Right cardiac atrium (tissue), 5 donors: ENCODE results near the gene ATG7. TPM values are rescaled to one million over a fixed set of nuclear protein-coding genes. Genes with fewer than 3 reads are reported as not detected.
"Not testable (repeated sequence)": the region's sequence is repeated elsewhere in the genome, so short reads cannot be mapped to it uniquely, and the experiment has no call there.

ENCODE experiments used
- ATAC-seq, 2 donors: fragments of 200-7000 bp; cut with Tn5 transposase; one replicate each; pipeline versions ENCODE4 v1.8.0 to v1.9.1; 2020; ENCODE audit warnings: moderate library complexity in 2 of 2, mild to moderate bottlenecking in 1 of 2
- DNase-seq, 3 donors: peaks; one replicate each; pipeline ENCODE4 v3.0.0-alpha.2; 2020
- H3K27ac ChIP-seq: one replicate; pipeline ENCODE4 v1.5.1; 2013; ENCODE audit warnings: mild to moderate bottlenecking, low read length, control low read depth, moderate library complexity
- H3K27me3 ChIP-seq: one replicate; pipeline ENCODE4 v1.6.1; 2013; ENCODE audit not compliant: control insufficient read depth, insufficient read depth
- H3K4me1 ChIP-seq: one replicate; pipeline ENCODE4 v1.6.1; 2013; ENCODE audit warnings: low read length; ENCODE audit not compliant: control insufficient read depth, insufficient read depth
- H3K4me3 ChIP-seq: one replicate; pipeline ENCODE4 v1.5.1; 2013; ENCODE audit warnings: low read length, control low read depth
- H3K9me3 ChIP-seq: one replicate; pipeline ENCODE4 v1.6.1; 2013; ENCODE audit warnings: low read length; ENCODE audit not compliant: control insufficient read depth
- WGBS: extraction: QIAGEN DNeasy Blood & Tissue Kit; methylation state at CpG from one replicate; pipeline ENCODE4 v1.1.7; 2013; 5-methylcytosine and 5-hydroxymethylcytosine counted together
- intact Hi-C, 4 donors: fragments of 100-400 bp; cut with DNase I; formaldehyde crosslinking; loops; one replicate each; pipeline versions ENCODE4 v1.11.0 to v1.14.0; 2022 to 2023
- polyA plus RNA-seq: library from polyadenylated mRNA; stranded (reverse); fragments of 200-250 nt; gene quantifications from one replicate; pipeline ENCODE4 v1.2.3, GENCODE V29; 2013
- total RNA-seq, 4 donors: library from RNA; stranded (reverse); fragmentation: NEBNext Ultra II Directional; extraction: Animal tissue kit (Norgen Biotek cat#: 25700); gene quantifications; one replicate each; pipeline ENCODE4 v1.2.1, GENCODE V29; 2021
- donor health status: healthy with polysubstance abuse.
- donor health status: DM: no; HTN: yes; CAD: no.
- donor health status: DM: no; HTN: no; CAD: no.
- donor health status: DM: no; HTN: yes; CAD: no; lungs with severe emphysema.
- donor health status: DM: yes; HTN: yes; CAD: no.

ATG7 gene
- total and polyA plus RNA-seq, 5 donors: 5.9 to 22.3 (median 19.6) TPM

DNA sequence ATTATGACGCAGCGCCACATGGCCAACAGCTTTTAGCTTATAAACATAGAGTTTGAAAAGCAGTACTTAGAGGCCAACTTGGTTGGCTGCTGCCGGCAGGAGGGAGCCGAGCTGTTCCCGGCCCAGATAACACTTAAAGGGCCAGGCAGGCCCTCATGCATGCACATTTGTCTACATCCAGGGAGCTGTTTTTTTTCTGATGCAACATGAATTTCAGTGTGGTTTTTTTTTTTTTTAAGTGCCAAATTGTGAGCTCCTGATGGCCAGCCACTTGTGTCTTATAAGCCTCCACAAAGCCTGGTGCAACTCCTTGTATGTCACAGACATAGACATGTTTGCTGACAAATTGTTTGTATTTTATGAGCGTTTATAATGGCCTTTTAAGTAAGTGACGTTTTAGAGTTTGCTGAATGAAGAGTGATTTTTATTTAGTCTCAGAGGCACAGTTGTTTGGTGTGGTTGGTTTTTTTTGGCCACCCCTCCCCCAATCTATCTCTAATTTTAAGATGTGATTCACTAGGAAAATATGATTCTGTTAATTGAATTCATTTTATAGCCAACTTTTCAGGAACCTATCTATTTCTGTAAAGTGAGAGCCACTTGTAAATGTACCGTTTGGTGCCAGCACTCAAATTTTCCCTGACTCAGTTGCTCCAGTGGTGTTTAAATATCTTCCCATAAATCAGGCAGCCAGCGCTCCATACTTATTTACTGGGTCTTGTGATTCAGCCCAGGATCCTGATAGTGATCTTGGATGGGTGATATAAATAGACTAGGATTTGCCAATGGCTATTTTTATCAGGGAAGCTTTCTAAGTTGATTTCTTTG is 237.2 kb downstream of the ATG7 start:
- H3K27me3 ChIP-seq: no peaks in the 10 kb centered on the region
- H3K4me3 ChIP-seq: peak overlapping the region; percentile 3
- DNase-seq: peak; percentile 83 to 93 (median 90)
- ATAC-seq: peak; percentile 94 to 96
- no peaks in the 10 kb centered on the region for H3K9me3 ChIP-seq
- intact Hi-C loops: no loop called here
- 12% methylated on average over 9 of the region's 9 CpGs for WGBS
- peaks cover 19% of the 10 kb centered on the region for H3K4me1 ChIP-seq
- peak overlapping the region; percentile 66 for H3K27ac ChIP-seq

GRCh38 chr3:11510001-11510340 is 237.8 kb downstream of the ATG7 start:
- intact Hi-C loops: no loop called here

DNA sequence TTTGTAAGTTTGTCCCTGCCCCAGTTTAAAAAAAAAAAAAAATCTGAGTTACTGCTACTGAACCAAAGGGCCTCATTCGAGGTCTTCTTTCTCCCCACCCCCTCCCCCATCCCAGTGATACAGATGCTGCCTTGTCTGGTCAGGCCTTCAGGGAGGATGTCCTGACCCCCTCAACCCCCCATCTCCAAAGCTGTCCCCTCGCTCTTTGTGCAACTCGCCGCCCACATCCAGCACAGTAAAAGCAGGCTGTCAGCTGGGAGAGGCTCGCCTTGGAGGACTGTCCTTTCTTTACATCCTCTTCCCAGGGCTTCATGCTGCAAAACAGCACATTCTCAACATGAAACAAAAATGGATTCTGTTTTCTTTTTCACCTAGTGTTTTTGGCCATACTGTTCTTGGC is 238.2 kb downstream of the ATG7 start:
- Histone ChIP-seq H3K27me3 (no peaks in the 10 kb centered on the region), H3K4me3 (no peak overlapping the region), H3K4me1 (peaks cover 21% of the 10 kb centered on the region), H3K9me3 (no peaks in the 10 kb centered on the region), H3K27ac (peak overlapping the region; percentile 66)
- intact Hi-C loops: no loop called here
- ATAC-seq (no peak), DNase-seq (no peak)
- WGBS: 67% methylated on average over 5 of the region's 5 CpGs

More at GRCh38 chr3:11510001-11510340, 237.8 kb downstream of the ATG7 start:
- DNase-seq: peak in 1 of 3 donors; percentile 72
- H3K4me1 ChIP-seq: peaks cover 21% of the 10 kb centered on the region
- H3K27me3 ChIP-seq: no peaks in the 10 kb centered on the region
- no peaks in the 10 kb centered on the region for H3K9me3 ChIP-seq
- 41% methylated on average over 5 of the region's 5 CpGs for WGBS
- H3K27ac ChIP-seq: peak overlapping the region; percentile 66
- peak overlapping the region; percentile 3 for H3K4me3 ChIP-seq
- no peak for ATAC-seq

DNA sequence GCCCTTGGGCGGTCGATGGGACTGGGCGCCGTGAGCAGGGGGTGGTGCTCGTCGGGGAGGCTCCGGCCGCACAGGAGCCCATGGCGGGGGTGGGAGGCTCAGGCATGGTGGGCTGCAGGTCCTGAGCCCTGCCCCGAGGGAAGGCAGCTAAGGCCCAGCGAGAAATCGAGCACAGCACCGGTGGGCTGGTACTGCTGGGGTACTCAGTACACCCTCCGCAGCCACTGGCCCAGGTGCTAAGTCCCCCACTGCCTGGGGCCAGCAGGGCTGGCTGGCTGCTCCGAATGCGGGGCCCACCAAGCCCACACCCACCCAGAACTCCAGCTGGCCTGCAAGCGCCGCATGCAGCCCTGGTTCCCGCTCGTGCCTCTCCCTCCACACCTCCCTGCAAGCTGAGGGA is 239.4 kb downstream of the ATG7 start:
- H3K27ac ChIP-seq, H3K4me3 ChIP-seq, intact Hi-C loops, H3K27me3 ChIP-seq, H3K9me3 ChIP-seq, ATAC-seq, DNase-seq: not testable (repeated sequence)
- 97% methylated on average over 20 of the region's 20 CpGs for WGBS
- H3K4me1 ChIP-seq: peaks cover 21% of the 10 kb centered on the region

- Histone ChIP-seq H3K4me1 (peaks cover 22% of the 10 kb centered on the region), H3K27ac (peak overlapping the region; percentile 59)
- peak in 2 of 3 donors; percentile 64 to 70 for DNase-seq
- H3K9me3 ChIP-seq, ATAC-seq, H3K27me3 ChIP-seq, intact Hi-C loops, H3K4me3 ChIP-seq: not testable (repeated sequence)
- 82% methylated on average over 27 of the region's 27 CpGs for WGBS
Measured at GRCh38 chr3:11513125-11513816, 241.1 kb downstream of the ATG7 start.

DNA sequence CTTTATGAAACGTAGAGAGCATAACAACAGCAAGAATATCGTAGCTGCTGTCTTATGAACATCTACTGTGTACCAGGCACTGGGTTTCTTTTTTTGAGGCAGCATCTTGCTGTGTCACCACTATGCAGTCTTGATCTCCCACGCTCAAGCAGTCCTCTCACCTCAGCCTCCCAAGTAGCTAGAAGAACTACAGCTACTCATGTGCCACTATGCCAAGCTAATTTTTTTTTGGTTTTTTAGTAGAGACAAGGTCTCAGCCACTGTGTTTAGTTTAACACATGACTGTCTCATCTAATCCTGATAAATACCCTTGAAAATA is 241.6 kb downstream of the ATG7 start:
- peak in 1 of 2 donors; percentile 17 for ATAC-seq
- intact Hi-C loops: no loop called here

DNA sequence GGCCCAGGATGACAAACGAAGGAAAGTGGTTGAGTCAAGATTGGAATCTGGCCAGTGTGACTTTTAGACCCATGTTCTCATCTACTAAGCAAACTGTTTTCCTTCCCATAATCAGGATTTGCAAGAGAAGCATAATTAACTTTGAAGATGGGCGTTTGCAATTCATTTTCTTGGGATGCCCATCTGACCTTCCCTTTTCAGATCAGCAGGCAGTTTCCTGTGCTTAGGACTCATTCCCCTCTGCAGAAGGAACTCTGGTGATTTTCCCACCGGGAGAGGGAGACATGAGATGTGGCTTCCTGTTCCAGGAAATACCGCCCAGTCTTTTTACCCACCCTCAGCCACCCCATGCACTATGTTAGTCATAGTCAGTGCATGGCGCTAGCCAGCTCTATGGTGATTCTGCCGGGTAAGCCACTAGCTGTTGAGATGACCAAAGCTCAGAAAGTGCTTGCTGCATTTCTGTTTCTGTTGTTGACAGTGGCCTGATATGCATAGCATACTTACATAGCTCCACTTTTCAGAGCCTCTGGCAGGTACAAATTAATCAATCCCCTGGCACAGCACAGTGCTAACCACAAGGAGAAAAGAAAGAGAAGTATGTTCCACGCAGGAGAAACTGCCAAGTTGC is 242.1 kb downstream of the ATG7 start:
- ATAC-seq: peak; percentile 91 to 96
- intact Hi-C loops: no loop called here
- DNase-seq: peak in 2 of 3 donors; percentile 68 to 70
- Histone ChIP-seq H3K27ac (peak overlapping the region; percentile 44), H3K9me3 (no peaks in the 10 kb centered on the region), H3K4me1 (peaks cover 18% of the 10 kb centered on the region), H3K4me3 (no peak overlapping the region), H3K27me3 (no peaks in the 10 kb centered on the region)
- 24% methylated on average over 7 of the region's 7 CpGs for WGBS

More for the DNA sequence above, 241.6 kb downstream of the ATG7 start:
- Histone ChIP-seq H3K4me1 (peaks cover 18% of the 10 kb centered on the region), H3K27ac (peak overlapping the region; percentile 59), H3K4me3 (no peak overlapping the region), H3K27me3 (no peaks in the 10 kb centered on the region), H3K9me3 (no peaks in the 10 kb centered on the region)
- DNase-seq: no peak
- WGBS: 61% methylated on average over 3 of the region's 3 CpGs

DNA sequence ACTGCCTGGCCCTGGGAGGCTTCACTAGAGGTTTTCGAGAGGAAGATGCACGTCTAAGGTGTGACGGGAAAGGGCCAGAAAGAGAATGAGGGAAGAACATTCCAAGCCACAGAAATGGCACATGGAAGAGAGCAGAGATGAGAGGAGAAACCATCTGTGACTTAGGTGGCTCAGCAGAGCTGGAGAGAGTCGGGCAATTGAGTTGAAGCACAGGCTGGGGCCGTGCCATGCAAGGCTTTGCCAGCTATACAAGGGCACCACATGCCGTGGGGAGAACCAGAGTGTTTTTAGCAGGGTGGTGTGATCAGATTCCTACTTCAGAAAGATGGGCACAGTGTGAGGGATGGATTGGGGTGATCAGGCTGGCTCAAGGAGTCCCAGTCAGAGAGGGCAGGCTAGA is 245.4 kb downstream of the ATG7 start:
- H3K27ac ChIP-seq: no peak overlapping the region
- H3K27me3 ChIP-seq: no peaks in the 10 kb centered on the region
- ATAC-seq (no peak), DNase-seq (no peak)
- 89% methylated on average over 6 of the region's 6 CpGs for WGBS
- peaks cover 10% of the 10 kb centered on the region for H3K4me1 ChIP-seq
- H3K4me3 ChIP-seq: no peak overlapping the region
- H3K9me3 ChIP-seq: no peaks in the 10 kb centered on the region
- intact Hi-C loops: no loop called here

- H3K4me1 ChIP-seq: peaks cover 3% of the 10 kb centered on the region
- WGBS: 94% methylated on average over 8 of the region's 8 CpGs
- no peaks in the 10 kb centered on the region for H3K27me3 ChIP-seq
- DNase-seq: no peak
- no peak overlapping the region for H3K27ac ChIP-seq
- intact Hi-C loops: no loop called here
- no peaks in the 10 kb centered on the region for H3K9me3 ChIP-seq
- ATAC-seq: no peak
- no peak overlapping the region for H3K4me3 ChIP-seq
Measured at GRCh38 chr3:11521167-11521566, 249.0 kb downstream of the ATG7 start.

- no peak overlapping the region for H3K4me3 ChIP-seq
- DNase-seq (no peak), ATAC-seq (no peak)
- H3K4me1 ChIP-seq: peaks cover 3% of the 10 kb centered on the region
- intact Hi-C loops: no loop called here
- 95% methylated on average over 5 of the region's 5 CpGs for WGBS
- H3K9me3 ChIP-seq: no peaks in the 10 kb centered on the region
- no peaks in the 10 kb centered on the region for H3K27me3 ChIP-seq
- H3K27ac ChIP-seq: no peak overlapping the region
Measured at GRCh38 chr3:11522398-11522715, 250.2 kb downstream of the ATG7 start.

DNA sequence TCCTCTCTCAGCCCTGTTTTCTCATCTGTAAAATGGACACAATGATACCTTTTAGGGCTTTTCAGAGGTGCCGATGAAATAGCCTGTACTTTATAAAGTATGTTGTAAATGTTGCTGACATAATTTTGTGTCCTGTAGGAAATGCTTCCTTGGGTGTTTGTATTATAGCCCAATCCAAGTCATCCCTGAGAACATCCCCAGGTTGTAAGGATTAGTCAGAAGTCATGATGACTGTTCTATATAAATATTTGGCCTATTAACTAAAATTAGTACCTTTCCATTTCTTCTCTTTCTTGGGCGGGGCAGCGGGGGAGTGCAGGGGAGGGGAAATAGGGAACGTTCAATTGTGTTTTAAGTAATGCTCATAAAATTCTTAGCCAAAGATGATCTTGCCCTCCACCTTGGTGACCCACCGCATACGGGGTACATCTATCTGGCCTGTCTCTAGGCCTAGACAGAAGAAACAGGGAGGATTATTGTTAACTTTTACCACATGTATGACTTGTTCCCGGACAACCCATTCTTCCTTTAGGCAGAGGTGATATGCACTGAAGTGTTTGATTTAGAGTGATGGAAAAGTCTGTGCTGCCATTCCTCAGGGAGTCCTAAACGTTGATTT is 250.9 kb downstream of the ATG7 start:
- no peak for DNase-seq
- H3K27me3 ChIP-seq: no peaks in the 10 kb centered on the region
- peaks cover 2% of the 10 kb centered on the region for H3K4me1 ChIP-seq
- no peak overlapping the region for H3K27ac ChIP-seq
- WGBS: 76% methylated on average over 8 of the region's 8 CpGs
- ATAC-seq: peak in 1 of 2 donors; percentile 36
- no peaks in the 10 kb centered on the region for H3K9me3 ChIP-seq
- intact Hi-C loops: no loop called here
- no peak overlapping the region for H3K4me3 ChIP-seq
